Measurements from ENCODE around the gene FBLN5. TPM values are rescaled to one million over a fixed set of nuclear protein-coding genes. Genes with fewer than 3 reads are reported as not detected.

FBLN5 gene
- total RNA-seq, 1 donor from 2014 or later = 1.6 TPM

DNA sequence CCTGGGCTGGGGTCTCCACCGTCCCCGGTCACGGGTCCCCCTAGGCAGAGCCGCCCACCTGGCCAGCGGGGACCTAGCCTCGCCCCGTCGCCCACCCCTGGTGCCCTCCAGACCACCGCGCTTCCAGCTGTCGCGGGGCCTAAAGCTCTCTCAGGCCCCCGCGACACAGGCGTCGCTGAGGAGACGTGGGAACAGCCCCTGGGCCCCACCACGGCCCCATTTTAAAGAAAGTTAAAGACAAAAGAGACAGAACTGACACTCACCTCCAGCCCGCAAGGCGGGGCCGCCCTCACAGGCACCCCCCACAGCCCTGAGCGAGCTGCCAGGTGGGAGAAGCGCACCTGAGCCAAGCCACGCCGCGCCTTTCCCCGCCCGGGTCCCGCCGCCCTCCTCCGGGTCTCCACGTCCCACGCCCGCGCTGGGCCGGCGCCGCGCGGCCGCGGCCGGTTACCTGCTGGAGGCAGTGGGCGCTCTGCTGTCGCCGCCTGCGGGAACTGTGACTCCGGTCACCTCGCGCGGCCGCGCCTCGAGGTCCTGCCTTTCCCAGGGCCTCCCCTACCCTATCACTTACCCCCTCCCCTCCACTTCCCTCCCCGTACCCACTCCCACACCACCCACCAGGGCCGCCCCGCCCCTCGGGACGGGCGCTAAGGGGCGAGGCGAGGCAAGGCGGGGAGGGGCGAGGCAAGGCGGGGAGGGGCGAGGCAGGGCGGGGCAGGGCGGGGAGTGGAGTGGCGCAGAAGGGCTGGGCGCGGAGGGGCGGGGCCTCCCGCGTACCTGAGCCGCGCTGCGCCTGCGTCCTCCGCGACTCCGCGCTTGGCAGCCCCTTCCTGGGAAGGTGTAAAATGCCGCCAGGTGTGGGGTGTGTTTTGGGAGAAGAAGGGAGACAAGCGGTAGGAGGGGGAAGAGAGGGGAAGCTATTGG, 111.3 kb downstream of the FBLN5 start:
- DNase-seq (ENCODE audit: low spot score in 2 of 2) = peak; percentile 44 to 52
- no peak for FAIRE-seq

DNA sequence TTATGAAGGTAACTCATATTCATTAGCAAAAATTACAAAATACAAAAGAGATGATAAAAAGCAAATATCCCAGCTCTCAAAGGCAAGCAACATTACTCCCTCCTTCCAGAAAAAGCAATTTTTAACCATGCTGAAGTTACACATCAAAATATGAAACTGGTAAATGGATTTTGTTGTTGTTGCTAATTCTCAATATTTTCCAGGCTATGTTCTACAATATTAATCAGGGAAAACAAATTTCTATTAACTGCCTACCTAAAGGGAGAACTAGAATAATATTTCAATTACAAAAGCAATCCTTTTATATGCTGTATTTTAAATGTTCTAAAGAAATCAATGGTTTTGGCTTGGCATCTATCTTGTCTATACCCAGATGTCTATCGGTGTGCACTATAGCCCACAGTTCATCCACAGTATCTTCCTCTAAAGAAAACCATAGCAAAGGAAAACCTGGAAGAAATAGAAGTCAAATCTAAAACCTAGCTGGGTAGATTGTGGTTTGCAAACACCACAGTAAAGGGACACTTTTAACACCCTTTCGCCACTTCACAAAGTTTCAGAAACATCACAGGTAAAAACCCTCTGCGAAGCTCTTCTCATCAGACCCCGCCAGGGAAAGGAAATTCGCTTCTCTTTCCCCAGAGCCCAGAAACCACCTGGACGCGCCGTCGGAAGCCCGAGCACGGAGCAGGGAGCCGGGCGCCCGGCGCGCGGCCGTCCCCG, 112.1 kb downstream of the FBLN5 start:
- DNase-seq (ENCODE audit: low spot score in 2 of 2) = no peak

GRCh38 chr14:91834571-91834970, 112.9 kb downstream of the FBLN5 start:
- FAIRE-seq (no peak), DNase-seq (ENCODE audit: low spot score in 2 of 2) (no peak)

More for the DNA sequence above, 112.1 kb downstream of the FBLN5 start:
- no peak for FAIRE-seq

DNA sequence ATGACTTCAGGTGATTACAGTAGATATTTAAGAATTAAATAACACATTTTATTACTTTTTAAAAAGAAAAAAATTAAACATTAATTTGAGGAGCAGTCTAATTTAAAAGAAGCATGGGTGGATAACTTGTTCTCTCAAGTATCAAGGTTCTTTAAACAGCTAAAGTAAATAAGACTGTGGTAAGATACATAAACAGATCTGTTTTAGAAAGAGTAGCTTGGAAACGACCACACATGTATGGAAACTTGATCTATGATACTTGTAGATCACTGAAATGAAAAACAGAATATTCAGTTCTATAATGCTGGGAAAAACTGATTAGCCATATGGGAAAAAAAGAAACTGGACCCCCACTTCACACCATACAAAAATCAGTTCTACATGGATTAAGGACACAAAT, 116.2 kb downstream of the FBLN5 start:
- FAIRE-seq = no peak
- DNase-seq (ENCODE audit: low spot score in 2 of 2) = no peak

GRCh38 chr14:91830777-91831176, 116.7 kb downstream of the FBLN5 start:
- DNase-seq (ENCODE audit: low spot score in 2 of 2) (no peak), FAIRE-seq (no peak)

DNA sequence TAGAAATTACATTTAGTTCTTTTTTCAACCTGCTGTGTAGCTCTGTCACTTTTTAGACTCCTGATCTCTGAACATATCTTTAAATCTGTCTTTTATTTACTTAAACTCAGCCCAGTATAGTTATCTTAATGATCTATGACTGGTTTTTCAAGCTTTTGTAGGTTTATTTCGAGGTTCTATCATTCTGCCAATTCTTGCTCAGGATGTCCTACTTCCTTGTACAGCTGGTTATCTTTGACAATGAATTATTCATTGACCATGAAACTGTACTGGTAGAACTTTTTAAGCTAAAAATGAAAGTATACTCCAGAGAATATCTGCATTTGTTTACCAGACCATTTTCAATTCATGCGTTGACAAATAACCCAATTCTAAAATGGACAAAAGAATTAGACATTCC, 118.0 kb downstream of the FBLN5 start:
- FAIRE-seq (no peak), DNase-seq (ENCODE audit: low spot score in 2 of 2) (no peak)

DNA sequence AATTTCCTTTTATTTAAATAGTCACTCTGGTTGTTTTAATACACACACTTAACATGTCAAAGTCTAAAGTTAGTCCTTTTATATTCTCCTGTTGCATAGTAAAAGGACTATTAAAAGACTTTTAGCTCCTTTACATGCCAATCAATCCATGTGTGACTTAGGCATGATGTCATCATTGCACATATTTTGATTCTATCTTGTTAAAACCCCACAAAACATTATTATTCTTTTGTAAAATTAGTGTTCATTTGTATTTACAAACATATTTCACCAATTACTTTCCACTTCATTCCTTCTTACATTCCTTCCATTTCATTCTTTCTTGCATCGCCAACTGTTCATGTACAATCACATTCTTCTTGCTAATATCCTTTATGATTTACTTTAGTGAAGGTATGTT, 119.7 kb downstream of the FBLN5 start:
- DNase-seq (ENCODE audit: low spot score in 2 of 2) (no peak), FAIRE-seq (no peak)

Other genes starting within 250 kb of the FBLN5 start
- 4.1 TPM for gene CATSPERB, start 215.6 kb downstream of the FBLN5 start, total RNA-seq
- gene TC2N, start 80.2 kb downstream of the FBLN5 start, total RNA-seq = 5.7 TPM
- 37.5 TPM for gene TRIP11, start 92.4 kb upstream of the FBLN5 start, total RNA-seq
- 28.1 TPM for gene ATXN3, start 158.9 kb upstream of the FBLN5 start, total RNA-seq
- gene NDUFB1, start 174.0 kb upstream of the FBLN5 start, total RNA-seq = 189 TPM
- gene CPSF2, start 174.3 kb upstream of the FBLN5 start, total RNA-seq = 18.3 TPM

Data from frontal cortex (tissue), 4 donors.